ENCODE measurements around the gene SNPH.

DNA sequence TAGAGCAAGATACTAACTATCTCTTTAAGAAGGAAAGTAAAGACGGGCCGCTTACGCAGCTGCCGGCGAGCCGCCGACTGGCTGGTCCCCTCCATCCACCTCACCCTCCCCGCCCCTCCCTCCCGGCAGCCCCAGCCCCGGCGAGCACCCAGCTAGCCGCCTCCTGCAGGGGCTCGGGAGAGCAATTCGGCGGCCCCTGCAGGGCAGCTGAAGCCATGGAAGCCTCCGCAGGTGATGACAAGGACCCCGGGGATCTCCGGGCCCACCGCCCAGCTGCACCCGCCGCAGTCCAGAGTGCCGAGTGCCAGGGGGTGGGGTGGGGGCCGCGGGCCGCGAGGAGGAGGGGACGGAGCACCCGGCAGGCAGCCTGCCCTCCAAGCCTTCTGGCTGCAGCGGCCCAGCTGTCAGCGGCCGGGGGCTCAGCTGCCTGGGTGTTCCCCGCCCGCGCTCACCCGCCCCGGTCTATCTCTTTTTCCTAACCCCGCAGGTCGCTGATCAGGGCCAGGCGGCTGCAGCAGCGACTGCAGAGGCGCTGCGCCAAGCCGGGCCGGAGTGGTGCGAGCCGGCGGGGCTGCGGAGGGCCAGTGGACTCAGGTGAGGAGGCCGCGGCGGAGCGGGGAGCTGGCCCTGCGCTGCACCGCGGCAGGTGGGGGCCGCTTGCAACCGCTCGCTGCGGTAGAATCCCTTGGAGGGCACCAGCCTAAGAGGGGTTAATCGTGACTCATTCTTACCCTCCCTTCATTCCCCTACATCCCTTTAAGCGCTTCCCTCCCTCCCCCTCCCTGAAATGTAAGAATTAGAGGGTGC, at the start of gene SNPH:
- TF ChIP-seq YY1 (IDR thresholded peaks at IDR 0.05; ENCODE audit: insufficient read depth, insufficient read length): no peak
- no peak for TF ChIP-seq ZNF274 (IDR thresholded peaks at IDR 0.05; ENCODE audit: low read depth, low read length)
